Psoas muscle (tissue), 8 donors: ENCODE measurements around the gene ZNF224. TPM values are rescaled to one million over a fixed set of nuclear protein-coding genes. Genes with fewer than 3 reads are reported as not detected.
"Not testable (repeated sequence)": the region's sequence is repeated elsewhere in the genome, so short reads cannot be mapped to it uniquely, and the experiment has no call there.

Experiments used
- ATAC-seq, 4 donors: fragments of 200-7000 bp; cut with Tn5 transposase; one replicate each; pipeline ENCODE4 v1.9.1; 2020; ENCODE audit warnings: moderate library complexity in 3 of 4, mild to moderate bottlenecking in 2 of 4
- DNase-seq, 2 donors: peaks; one replicate each; pipeline ENCODE4 v3.0.0-alpha.2; 2020
- H3K27ac ChIP-seq: fragments of 200-600 bp; one replicate; pipeline ENCODE4 v1.8.0; 2022
- H3K27me3 ChIP-seq, 3 donors: fragments of 200-600 bp in 1 of 3; one replicate each; pipeline versions ENCODE4 v1.6.1 to v1.8.0; 2013 to 2022; ENCODE audit warnings: low read length in 2 of 3, mild to moderate bottlenecking in 2 of 3, moderate library complexity in 1 of 3; ENCODE audit not compliant: insufficient read depth in 3 of 3
- H3K36me3 ChIP-seq, 2 donors: fragments of 200-600 bp in 1 of 2; one replicate each; pipeline versions ENCODE4 v1.6.1 to v1.8.0; 2013 to 2022; ENCODE audit warnings: low read depth in 1 of 2, mild to moderate bottlenecking in 1 of 2, moderate library complexity in 1 of 2; ENCODE audit not compliant: insufficient read depth in 1 of 2
- H3K4me1 ChIP-seq: fragments of 200-600 bp; one replicate; pipeline ENCODE4 v1.8.0; 2022
- H3K4me3 ChIP-seq: fragments of 200-600 bp; one replicate; pipeline ENCODE4 v1.8.0; 2022; ENCODE audit warnings: mild to moderate bottlenecking
- H3K9me3 ChIP-seq: fragments of 200-600 bp; one replicate; pipeline ENCODE4 v1.8.0; 2022
- CTCF ChIP-seq: fragments of 200-600 bp; IDR thresholded peaks from one replicate; pipeline ENCODE4 v1.8.0; 2022; ENCODE audit warnings: antibody characterized with exemption
- WGBS, 3 donors: extraction: QIAGEN DNeasy Blood & Tissue Kit; methylation state at CpG; one replicate each; pipeline versions ENCODE4 v1.1.6 to v1.1.7; 2013; 5-methylcytosine and 5-hydroxymethylcytosine counted together
- intact Hi-C, 2 donors: fragments of 100-400 bp; cut with DNase I; formaldehyde crosslinking; loops; one replicate each; pipeline versions ENCODE4 v1.11.0 to v1.14.2; 2022
- polyA plus RNA-seq, 3 donors: library from polyadenylated mRNA; stranded (reverse); fragments of 200-250 nt; gene quantifications; one replicate each; pipeline ENCODE4 v1.2.3, GENCODE V29; 2013
- total RNA-seq, 4 donors: library from RNA; stranded (reverse); fragmentation: NEBNext Ultra II Directional in 2 of 4; extraction: Animal tissue kit (Norgen Biotek cat#: 25700) in 2 of 4; gene quantifications; one replicate each; pipeline versions ENCODE4 v1.2.1 to v1.2.4, GENCODE V29; 2021 to 2023
- donor health status: healthy with polysubstance abuse.
- donor health status: DM: no; HTN: no; CAD: no; lungs with moderate emphysema.
- donor health status: Bipolar disorder and iron deficiency.
- donor health status: healthy.
- donor health status: DM: yes; HTN: yes; CAD: no.
- donor health status: DM: no; HTN: no; CAD: no.
- donor health status: DM: no; HTN: no; CAD: no.
- donor health status: DM: yes; HTN: yes; CAD: no.

Gene ZNF224
- total and polyA plus RNA-seq, 7 donors = 3.2 to 10.2 (median 6.1) TPM

- H3K27me3 ChIP-seq = no peaks in the 10 kb centered on the region
- peak; percentile 99 to 100 (median 100) for ATAC-seq
- H3K36me3 ChIP-seq = peaks cover 5 to 33% of the 10 kb centered on the region in 2 donors
- intact Hi-C loops = loop anchor here (2.0 to 10.0 kb wide), 5 partner anchors 18 to 242 kb away; partner anchors contain the start of genes ZNF112 (in 1 of the 2), ZNF223 (in 1 of the 2), ZNF224 (in 1 of the 2) and ZNF226 (in 1 of the 2)
- WGBS, 3 donors = 0% methylated on average over 44 of the region's 44 CpGs
- H3K9me3 ChIP-seq = peaks cover 40% of the 10 kb centered on the region
- H3K4me3 ChIP-seq = peak within 1 kb of the TSS; percentile 93
- H3K27ac ChIP-seq = peak within 1 kb of the TSS; percentile 88
- TF ChIP-seq CTCF = peak; percentile 10
- H3K4me1 ChIP-seq = peaks cover 15% of the 10 kb centered on the region
- DNase-seq = peak; percentile 93 to 95
These were observed 19.1 kb downstream of the ZNF224 start, which contains the start of gene ZNF225 for GRCh38 chr19:44113138-44113783. ZNF225 (plus strand) TSS chr19:44113399; CDS start chr19:44115828, 2,429 bp downstream.

- WGBS, 3 donors = 4% methylated on average over 18 of the region's 18 CpGs
- ATAC-seq = peak in 1 of 4 donors; percentile 9
- H3K36me3 ChIP-seq = peaks cover 8 to 35% of the 10 kb centered on the region in 2 donors
- intact Hi-C loops = loop anchor here (2.0 to 10.0 kb wide), 5 partner anchors 19 to 241 kb away; partner anchors contain the start of genes ZNF112 (in 1 of the 2), ZNF223 (in 1 of the 2), ZNF224 (in 1 of the 2) and ZNF226 (in 1 of the 2)
- no peak for DNase-seq
- peak overlapping the region; percentile 93 for H3K4me3 ChIP-seq
- H3K4me1 ChIP-seq = peaks cover 15% of the 10 kb centered on the region
- H3K27ac ChIP-seq = peak overlapping the region; percentile 88
- H3K9me3 ChIP-seq = peaks cover 34% of the 10 kb centered on the region
- no peaks in the 10 kb centered on the region for H3K27me3 ChIP-seq
- TF ChIP-seq CTCF = no peak
These were observed 19.7 kb downstream of the ZNF224 start for GRCh38 chr19:44113784-44114390.

GRCh38 chr19:44121162-44121561 lies 27.0 kb downstream of the ZNF224 start:
- peaks cover 49% of the 10 kb centered on the region for H3K9me3 ChIP-seq
- peaks cover 16 to 100% of the 10 kb centered on the region in 2 donors for H3K36me3 ChIP-seq
- H3K27ac ChIP-seq, ATAC-seq, H3K4me3 ChIP-seq, H3K27me3 ChIP-seq, intact Hi-C loops, DNase-seq, H3K4me1 ChIP-seq: not testable (repeated sequence)
- 93 to 96% (median 93%) methylated on average over 4 of the region's 4 CpGs for WGBS, 3 donors

GRCh38 chr19:44131955-44132354 lies 37.8 kb downstream of the ZNF224 start:
- Histone ChIP-seq H3K27ac (no peak overlapping the region), H3K4me3 (no peak overlapping the region), H3K36me3 (peaks cover 23 to 43% of the 10 kb centered on the region in 2 donors), H3K4me1 (no peaks in the 10 kb centered on the region), H3K27me3 (no peaks in the 10 kb centered on the region), H3K9me3 (peaks cover 61% of the 10 kb centered on the region)
- WGBS, 3 donors = 95 to 96% (median 95%) methylated on average over 5 of the region's 5 CpGs
- intact Hi-C loops = no loop called here
- no peak for ATAC-seq
- DNase-seq = no peak
- no peak for TF ChIP-seq CTCF
